Measurements from ENCODE around the gene NCOR2. TPM values are rescaled to one million over a fixed set of nuclear protein-coding genes. Genes with fewer than 3 reads are reported as not detected.

The NCOR2 gene
- total RNA-seq, 1 donor from 2014 or later, result 109 TPM

GRCh38 chr12:124567673-124568373 lies 411 bp upstream of the NCOR2 start:
- Mint-ChIP-seq H3K9me3 (no peaks in the 10 kb centered on the region), H3K4me1 (ENCODE audit: low read depth) (peaks cover 10% of the 10 kb centered on the region), H3K27me3 (ENCODE audit: low read depth) (peaks cover 3% of the 10 kb centered on the region), H3K36me3 (ENCODE audit: low read depth) (no peaks in the 10 kb centered on the region), H3K4me3 (ENCODE audit: low read depth) (peak overlapping the region; percentile 78), H3K27ac (peak overlapping the region; percentile 78)
- intact Hi-C loops (cut with micrococcal nuclease), result loop anchor here (1.0 to 10.0 kb wide), 4 partner anchors 115 to 206 kb away; no protein-coding TSS in a partner anchor
- DNase-seq (ENCODE audit: low spot score), result peak; percentile 75

GRCh38 chr12:124566161-124566996 lies 1.0 kb downstream of the NCOR2 start:
- H3K36me3 Mint-ChIP-seq (ENCODE audit: low read depth), result no peaks in the 10 kb centered on the region
- H3K4me1 Mint-ChIP-seq (ENCODE audit: low read depth), result peaks cover 12% of the 10 kb centered on the region
- H3K27ac Mint-ChIP-seq, result peak overlapping the region; percentile 85
- no peaks in the 10 kb centered on the region for H3K9me3 Mint-ChIP-seq
- DNase-seq (ENCODE audit: low spot score), result peak; percentile 66
- H3K4me3 Mint-ChIP-seq (ENCODE audit: low read depth), result peak overlapping the region; percentile 95
- H3K27me3 Mint-ChIP-seq (ENCODE audit: low read depth), result peaks cover 3% of the 10 kb centered on the region
- intact Hi-C loops (cut with micrococcal nuclease), result loop anchor here (1.0 to 10.0 kb wide), 5 partner anchors 20 to 200 kb away; no protein-coding TSS in a partner anchor

- H3K9me3 Mint-ChIP-seq, result no peaks in the 10 kb centered on the region
- H3K4me3 Mint-ChIP-seq (ENCODE audit: low read depth), result peak overlapping the region; percentile 95
- intact Hi-C loops (cut with micrococcal nuclease), result loop anchor here (1.0 to 10.0 kb wide), 5 partner anchors 19 to 201 kb away; no protein-coding TSS in a partner anchor
- no peak overlapping the region for H3K27ac Mint-ChIP-seq
- no peak for DNase-seq (ENCODE audit: low spot score)
- no peaks in the 10 kb centered on the region for H3K36me3 Mint-ChIP-seq (ENCODE audit: low read depth)
- H3K27me3 Mint-ChIP-seq (ENCODE audit: low read depth), result peaks cover 3% of the 10 kb centered on the region
- peaks cover 12% of the 10 kb centered on the region for H3K4me1 Mint-ChIP-seq (ENCODE audit: low read depth)
Observed at GRCh38 chr12:124565656-124566160, 1.7 kb downstream of the NCOR2 start.

- Mint-ChIP-seq H3K36me3 (ENCODE audit: low read depth) (no peaks in the 10 kb centered on the region), H3K27me3 (ENCODE audit: low read depth) (peaks cover 3% of the 10 kb centered on the region), H3K9me3 (no peaks in the 10 kb centered on the region), H3K27ac (no peak overlapping the region), H3K4me1 (ENCODE audit: low read depth) (peaks cover 12% of the 10 kb centered on the region), H3K4me3 (ENCODE audit: low read depth) (peak overlapping the region; percentile 95)
- intact Hi-C loops (cut with micrococcal nuclease), result loop anchor here (10.0 kb wide), 1 partner anchor 180 kb away; no protein-coding TSS in a partner anchor
- no peak for DNase-seq (ENCODE audit: low spot score)
Observed at GRCh38 chr12:124564971-124565491, 2.4 kb downstream of the NCOR2 start.

GRCh38 chr12:124564232-124564958 lies 3.0 kb downstream of the NCOR2 start:
- intact Hi-C loops (cut with micrococcal nuclease), result loop anchor here (10.0 kb wide), 1 partner anchor 180 kb away; no protein-coding TSS in a partner anchor
- Mint-ChIP-seq H3K4me1 (ENCODE audit: low read depth) (peaks cover 12% of the 10 kb centered on the region), H3K27ac (no peak overlapping the region), H3K36me3 (ENCODE audit: low read depth) (no peaks in the 10 kb centered on the region), H3K27me3 (ENCODE audit: low read depth) (no peaks in the 10 kb centered on the region), H3K9me3 (no peaks in the 10 kb centered on the region), H3K4me3 (ENCODE audit: low read depth) (no peak overlapping the region)
- DNase-seq (ENCODE audit: low spot score), result no peak

- Mint-ChIP-seq H3K27me3 (ENCODE audit: low read depth) (no peaks in the 10 kb centered on the region), H3K9me3 (no peaks in the 10 kb centered on the region), H3K4me1 (ENCODE audit: low read depth) (peaks cover 12% of the 10 kb centered on the region), H3K27ac (no peak overlapping the region), H3K4me3 (ENCODE audit: low read depth) (no peak overlapping the region), H3K36me3 (ENCODE audit: low read depth) (no peaks in the 10 kb centered on the region)
- intact Hi-C loops (cut with micrococcal nuclease), result loop anchor here (10.0 kb wide), 1 partner anchor 179 kb away; no protein-coding TSS in a partner anchor
- no peak for DNase-seq (ENCODE audit: low spot score)
Observed at GRCh38 chr12:124563809-124564208, 3.6 kb downstream of the NCOR2 start.

GRCh38 chr12:124563401-124563800 lies 4.0 kb downstream of the NCOR2 start:
- Mint-ChIP-seq H3K27ac (no peak overlapping the region), H3K4me3 (ENCODE audit: low read depth) (no peak overlapping the region), H3K9me3 (no peaks in the 10 kb centered on the region), H3K36me3 (ENCODE audit: low read depth) (no peaks in the 10 kb centered on the region), H3K27me3 (ENCODE audit: low read depth) (no peaks in the 10 kb centered on the region), H3K4me1 (ENCODE audit: low read depth) (peaks cover 12% of the 10 kb centered on the region)
- no peak for DNase-seq (ENCODE audit: low spot score)
- intact Hi-C loops (cut with micrococcal nuclease), result loop anchor here (10.0 kb wide), 1 partner anchor 179 kb away; no protein-coding TSS in a partner anchor

GRCh38 chr12:124562796-124563181 lies 4.6 kb downstream of the NCOR2 start:
- no peak overlapping the region for H3K27ac Mint-ChIP-seq
- H3K27me3 Mint-ChIP-seq (ENCODE audit: low read depth), result no peaks in the 10 kb centered on the region
- DNase-seq (ENCODE audit: low spot score), result no peak
- intact Hi-C loops (cut with micrococcal nuclease), result loop anchor here (10.0 kb wide), 1 partner anchor 178 kb away; no protein-coding TSS in a partner anchor
- H3K4me3 Mint-ChIP-seq (ENCODE audit: low read depth), result no peak overlapping the region
- peaks cover 9% of the 10 kb centered on the region for H3K4me1 Mint-ChIP-seq (ENCODE audit: low read depth)
- no peaks in the 10 kb centered on the region for H3K9me3 Mint-ChIP-seq
- no peaks in the 10 kb centered on the region for H3K36me3 Mint-ChIP-seq (ENCODE audit: low read depth)

- Mint-ChIP-seq H3K4me1 (ENCODE audit: low read depth) (peaks cover 9% of the 10 kb centered on the region), H3K36me3 (ENCODE audit: low read depth) (no peaks in the 10 kb centered on the region), H3K9me3 (no peaks in the 10 kb centered on the region), H3K4me3 (ENCODE audit: low read depth) (no peak overlapping the region), H3K27ac (no peak overlapping the region), H3K27me3 (ENCODE audit: low read depth) (no peaks in the 10 kb centered on the region)
- intact Hi-C loops (cut with micrococcal nuclease), result loop anchor here (10.0 kb wide), 1 partner anchor 177 kb away; no protein-coding TSS in a partner anchor
- DNase-seq (ENCODE audit: low spot score), result no peak
Observed at GRCh38 chr12:124562018-124562795, 5.2 kb downstream of the NCOR2 start.

- peaks cover 9% of the 10 kb centered on the region for H3K4me1 Mint-ChIP-seq (ENCODE audit: low read depth)
- DNase-seq (ENCODE audit: low spot score), result no peak
- H3K9me3 Mint-ChIP-seq, result no peaks in the 10 kb centered on the region
- no peaks in the 10 kb centered on the region for H3K27me3 Mint-ChIP-seq (ENCODE audit: low read depth)
- no peaks in the 10 kb centered on the region for H3K36me3 Mint-ChIP-seq (ENCODE audit: low read depth)
- intact Hi-C loops (cut with micrococcal nuclease), result loop anchor here (10.0 kb wide), 1 partner anchor 176 kb away; no protein-coding TSS in a partner anchor
- no peak overlapping the region for H3K27ac Mint-ChIP-seq
- no peak overlapping the region for H3K4me3 Mint-ChIP-seq (ENCODE audit: low read depth)
Observed at GRCh38 chr12:124561231-124561630, 6.2 kb downstream of the NCOR2 start.

- DNase-seq (ENCODE audit: low spot score), result no peak
Observed at GRCh38 chr12:124560146-124560890, 7.1 kb downstream of the NCOR2 start.

More at GRCh38 chr12:124560146-124560890, 7.1 kb downstream of the NCOR2 start:
- no peaks in the 10 kb centered on the region for H3K9me3 Mint-ChIP-seq
- H3K4me1 Mint-ChIP-seq (ENCODE audit: low read depth), result peaks cover 4% of the 10 kb centered on the region
- intact Hi-C loops (cut with micrococcal nuclease), result loop anchor here (10.0 kb wide), 1 partner anchor 176 kb away; no protein-coding TSS in a partner anchor
- no peaks in the 10 kb centered on the region for H3K27me3 Mint-ChIP-seq (ENCODE audit: low read depth)
- no peaks in the 10 kb centered on the region for H3K36me3 Mint-ChIP-seq (ENCODE audit: low read depth)
- H3K4me3 Mint-ChIP-seq (ENCODE audit: low read depth), result no peak overlapping the region
- no peak overlapping the region for H3K27ac Mint-ChIP-seq

Measured in activated T-helper 2 cell treated with anti-CD3 and anti-CD28 coated beads, Interferon-gamma antibody, Interleukin-2, Interleukin-4, amounts not matched to agents 10 μg/mL and 5 μg/mL and 100 μg/mL, durations not matched to agents 14 hours and 24 hours and 36 hours (primary cell).